ENCODE data around the gene FGF4. TPM values are rescaled to one million over a fixed set of nuclear protein-coding genes. Genes with fewer than 3 reads are reported as not detected.

FGF4 gene
- total RNA-seq, 1 experiment from 2014 or later = not detected

DNA sequence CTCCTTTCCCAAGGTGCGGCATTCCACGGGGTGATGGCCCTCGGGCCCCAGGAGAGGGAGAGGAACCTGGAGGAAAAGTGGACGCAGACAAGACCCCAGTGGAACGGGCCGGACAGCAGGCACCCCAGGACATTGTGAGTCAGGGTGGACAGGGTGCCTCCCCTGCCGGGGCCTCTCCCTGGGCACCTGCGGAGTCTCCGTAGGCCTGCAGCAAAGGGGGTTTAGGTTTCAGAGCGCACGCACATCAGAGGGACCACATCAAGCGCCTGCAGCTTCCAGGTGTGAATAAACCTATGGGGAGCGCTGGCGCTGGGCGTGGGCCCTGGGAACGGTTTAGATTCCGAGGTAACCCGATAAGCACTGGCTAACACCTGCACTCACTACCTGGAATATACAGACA is 48.7 kb downstream of the FGF4 start:
- DNase-seq (ENCODE audit: low read depth) = no peak

DNA sequence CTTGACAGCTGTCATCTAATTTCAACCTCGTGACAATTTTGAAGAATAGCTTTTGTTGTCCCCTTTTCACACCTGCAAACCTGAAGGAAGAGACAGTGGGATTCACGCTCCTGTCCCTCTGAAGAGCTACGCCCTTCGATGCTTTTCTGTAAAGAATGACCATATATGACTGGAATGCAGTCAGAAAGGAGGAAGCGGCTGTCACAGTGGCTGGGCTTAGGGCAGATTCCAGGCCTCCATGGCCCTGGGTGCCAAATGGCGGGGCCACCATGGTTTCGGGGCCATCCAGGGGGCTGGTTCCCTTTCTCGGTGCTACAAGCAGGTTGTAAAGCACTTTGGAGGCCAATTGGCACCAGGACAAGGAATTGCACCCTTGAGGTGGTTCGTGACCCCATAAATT is 49.1 kb downstream of the FGF4 start:
- no peak for DNase-seq (ENCODE audit: low read depth)

DNA sequence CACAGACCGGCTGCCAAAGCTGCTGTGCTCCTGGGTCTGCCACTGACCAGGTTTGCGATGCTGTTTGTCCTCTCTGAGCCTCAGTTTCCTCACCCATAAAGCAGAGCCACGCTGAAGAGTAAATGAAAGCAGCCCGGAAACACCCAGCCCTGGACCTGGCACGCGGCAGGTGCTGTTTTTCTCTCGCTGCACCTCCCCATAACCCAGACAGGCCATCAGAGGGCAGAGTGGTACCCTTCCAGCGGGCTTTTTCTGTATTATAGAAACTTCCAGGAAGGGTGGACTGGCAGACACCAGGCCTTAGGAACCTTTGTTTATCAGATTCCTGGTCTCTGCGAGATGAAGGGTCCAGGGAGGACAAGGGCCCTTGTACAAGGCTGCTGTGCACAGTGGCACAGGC is 53.4 kb downstream of the FGF4 start:
- no peak for DNase-seq (ENCODE audit: low read depth)

DNA sequence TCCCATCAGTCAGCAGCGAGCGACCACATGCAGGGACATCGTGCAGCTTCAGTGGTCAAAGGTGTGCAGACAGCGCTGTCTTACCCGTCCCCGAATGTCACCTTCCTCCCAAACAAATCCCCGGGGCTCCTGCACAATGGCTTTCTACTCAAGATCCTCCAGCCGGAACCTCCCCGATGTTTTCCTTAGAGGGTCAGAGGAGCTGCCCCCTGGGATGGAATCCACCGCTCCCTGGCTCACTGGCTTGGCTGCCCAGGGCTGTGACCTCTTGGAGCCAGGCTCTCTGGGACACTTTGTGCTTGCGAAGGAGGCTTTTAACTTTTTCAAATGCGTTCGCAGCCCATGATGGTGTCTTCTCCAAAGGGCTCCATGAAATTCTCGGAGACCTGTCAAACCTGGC is 54.0 kb downstream of the FGF4 start:
- no peak for DNase-seq (ENCODE audit: low read depth)

Other genes starting within 250 kb of the FGF4 start
- 684 and 770 TPM in 2 replicates for gene CCND1, start 134.2 kb downstream of the FGF4 start, total RNA-seq (2014; rRNA removed)
- 16.8 and 21.9 TPM in 2 replicates for gene LTO1, start 100.0 kb downstream of the FGF4 start, total RNA-seq (2014; rRNA removed)
- 0.11 TPM in 1 of 2 replicates, not detected in the other for gene FGF19, start 71.3 kb downstream of the FGF4 start, total RNA-seq (2014; rRNA removed)
- not detected in 2 replicates for gene FGF3, start 44.1 kb upstream of the FGF4 start, total RNA-seq (2014; rRNA removed)

All from LHCN-M2 (cell line).